HG02763 (cell line): ENCODE measurements around the gene SALL1.

Experiments used
- ATAC-seq: cut with Tn5 transposase; IDR thresholded peaks from one replicate; pipeline ENCODE4 v1.9.1; 2021; ENCODE audit warnings: mild to moderate bottlenecking, moderate library complexity; ENCODE audit not compliant: unreplicated experiment

SALL1 gene

DNA sequence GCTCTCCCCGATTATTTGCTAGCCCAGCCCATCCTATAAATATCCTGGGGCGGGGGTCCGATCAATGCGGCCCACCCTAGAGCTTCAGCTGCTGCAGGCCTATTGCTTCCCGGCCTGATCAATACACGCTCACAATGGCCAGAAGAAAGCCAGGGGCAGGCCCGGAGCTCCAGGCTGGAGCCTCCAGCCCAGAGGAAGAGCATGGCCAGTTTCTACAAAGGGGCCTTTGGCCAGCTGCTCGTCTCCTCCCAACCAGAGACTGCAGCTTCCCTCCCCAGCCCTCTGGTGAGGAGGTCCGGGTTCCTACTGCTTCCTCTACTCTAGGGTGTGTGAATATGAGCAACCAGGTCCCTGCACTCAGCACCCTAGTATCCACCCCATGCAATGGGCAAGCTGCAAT is 36.7 kb downstream of the SALL1 start:
- no peak for ATAC-seq

DNA sequence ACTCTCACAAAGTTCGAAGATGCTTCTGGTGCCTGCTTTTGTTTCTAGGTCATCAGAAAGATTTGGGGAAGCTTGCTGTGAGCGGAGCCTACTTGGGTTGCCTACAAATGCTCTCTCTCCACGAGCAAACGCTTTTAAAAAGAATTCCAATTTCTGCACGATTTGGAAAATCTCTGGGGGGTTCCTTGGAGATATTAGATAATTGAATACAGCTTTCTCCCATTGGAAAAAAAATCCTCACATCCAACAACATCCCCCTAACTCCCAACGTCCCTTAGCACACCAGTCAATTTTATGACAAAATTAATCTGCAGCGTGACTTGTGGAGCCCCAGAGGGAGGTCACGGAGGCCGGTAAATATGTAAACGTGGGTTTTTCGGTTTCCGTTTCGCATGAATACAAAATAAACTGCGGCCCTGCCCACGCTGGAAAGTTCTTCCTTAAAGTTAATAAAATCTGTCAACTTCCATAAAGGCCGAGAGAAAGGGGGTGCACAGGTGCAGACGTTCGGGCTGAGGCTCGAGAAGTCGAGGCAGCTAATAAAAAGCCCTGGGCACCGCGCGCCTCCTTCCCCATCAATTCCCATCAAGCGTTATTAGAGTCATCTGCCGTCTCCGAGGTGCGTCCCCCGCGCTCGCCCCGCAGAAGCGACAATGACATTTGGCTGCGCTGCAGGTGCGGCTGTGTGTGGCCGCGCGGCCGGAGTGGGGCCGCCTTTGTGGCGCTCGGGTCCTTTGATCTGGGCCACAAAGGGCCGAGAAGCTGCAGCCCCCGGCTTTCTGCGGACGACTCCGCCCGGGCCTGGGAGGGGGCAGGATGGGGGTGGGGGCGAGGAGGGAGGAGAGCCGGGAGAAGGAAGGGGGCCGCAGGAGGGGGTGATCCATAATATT is 37.6 kb downstream of the SALL1 start:
- ATAC-seq = no peak

DNA sequence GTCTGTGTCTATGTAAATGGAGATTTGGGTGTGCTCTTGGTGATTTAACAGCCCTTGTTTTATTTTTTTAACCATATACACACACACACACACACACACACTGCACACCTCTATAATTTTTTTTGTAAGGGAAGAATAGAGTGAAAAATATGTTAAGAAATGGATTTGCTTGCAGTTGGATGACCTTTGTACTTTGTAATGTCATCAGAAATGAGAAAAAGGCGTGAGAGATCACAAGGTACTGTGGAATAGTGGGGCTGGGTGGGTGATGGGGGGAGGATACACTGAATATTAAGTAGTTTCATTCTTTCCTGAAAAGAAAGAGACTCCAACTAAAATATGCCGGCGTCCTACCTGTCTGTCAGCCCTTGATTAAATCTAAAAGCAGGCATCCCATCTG is 38.7 kb downstream of the SALL1 start:
- ATAC-seq = no peak

DNA sequence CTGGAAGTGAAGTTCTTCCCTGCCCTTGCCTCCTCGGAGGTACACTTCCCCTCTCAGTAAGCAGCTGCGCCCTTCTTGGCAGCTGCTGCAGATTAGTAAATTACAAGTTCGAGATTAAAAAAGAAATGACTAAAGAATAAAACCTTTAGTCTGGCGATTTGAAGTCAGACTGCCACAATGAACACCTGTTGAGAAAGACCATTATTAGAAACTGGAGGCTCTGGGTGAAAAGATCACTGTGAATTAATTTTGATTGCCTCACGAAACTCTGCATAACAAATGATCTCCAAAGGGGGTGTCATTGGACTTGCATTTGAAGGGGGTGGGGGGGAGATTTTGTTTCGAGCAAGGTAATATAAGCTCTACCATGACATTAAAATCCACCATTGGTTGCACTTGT is 39.3 kb downstream of the SALL1 start:
- no peak for ATAC-seq

DNA sequence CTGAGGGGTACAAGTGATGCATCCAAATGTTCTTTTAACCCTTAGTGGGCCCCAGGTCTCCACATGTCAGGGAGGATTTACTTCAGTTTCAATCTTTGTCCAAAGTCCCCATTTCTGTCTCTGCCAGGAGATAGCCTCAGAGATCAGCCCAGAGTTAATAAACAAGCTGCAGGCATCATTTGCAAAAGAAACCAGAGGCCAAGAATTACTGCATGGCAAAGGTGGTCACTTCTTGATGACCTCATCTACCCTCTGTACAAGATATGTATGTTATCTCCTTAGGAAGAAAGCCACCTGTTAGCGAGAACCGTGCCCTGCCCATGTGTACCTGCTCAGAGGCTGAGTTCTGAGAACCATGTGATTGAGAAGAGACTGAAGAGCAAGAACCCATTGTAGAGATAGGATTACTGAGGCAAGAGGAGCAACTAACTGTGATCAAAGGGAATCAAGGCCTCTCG is 40.3 kb downstream of the SALL1 start:
- no peak for ATAC-seq

DNA sequence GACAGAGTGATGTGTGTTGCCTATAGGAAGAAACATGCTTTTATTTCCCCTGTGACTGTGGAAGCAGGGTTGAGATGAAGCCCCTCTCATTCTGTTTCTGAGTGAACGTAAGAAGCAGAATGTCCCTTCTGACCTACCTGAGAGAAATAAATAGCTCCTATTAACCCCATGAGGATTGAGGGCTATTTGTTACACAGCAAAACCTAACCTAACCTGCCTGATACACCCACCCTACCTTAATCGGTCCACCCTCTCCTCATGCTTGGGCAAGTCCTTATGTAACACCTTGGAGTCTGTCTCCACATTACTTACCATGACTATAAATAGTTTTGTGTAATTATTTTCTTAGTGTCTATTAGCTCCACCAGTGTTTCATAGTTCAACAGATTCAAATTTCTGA is 41.9 kb downstream of the SALL1 start:
- ATAC-seq = no peak

DNA sequence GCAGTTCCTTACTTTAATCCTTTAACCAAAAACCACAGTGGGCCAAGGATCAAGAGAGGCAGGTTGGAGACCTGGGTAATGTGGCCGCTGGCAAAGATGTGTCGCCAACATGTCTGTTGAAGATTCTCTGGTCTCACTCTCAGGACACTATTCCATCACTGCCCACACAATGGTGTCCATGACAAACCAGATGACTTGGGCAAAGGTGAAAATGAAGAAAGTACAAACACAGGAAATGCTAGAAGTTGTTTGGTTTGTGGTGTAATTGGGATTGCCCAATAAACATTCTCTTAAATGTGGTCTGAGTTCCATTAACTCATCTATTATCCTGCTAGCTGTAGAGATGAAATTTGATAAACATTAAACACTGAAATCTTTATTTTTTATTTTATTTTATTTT is 43.3 kb downstream of the SALL1 start:
- no peak for ATAC-seq

DNA sequence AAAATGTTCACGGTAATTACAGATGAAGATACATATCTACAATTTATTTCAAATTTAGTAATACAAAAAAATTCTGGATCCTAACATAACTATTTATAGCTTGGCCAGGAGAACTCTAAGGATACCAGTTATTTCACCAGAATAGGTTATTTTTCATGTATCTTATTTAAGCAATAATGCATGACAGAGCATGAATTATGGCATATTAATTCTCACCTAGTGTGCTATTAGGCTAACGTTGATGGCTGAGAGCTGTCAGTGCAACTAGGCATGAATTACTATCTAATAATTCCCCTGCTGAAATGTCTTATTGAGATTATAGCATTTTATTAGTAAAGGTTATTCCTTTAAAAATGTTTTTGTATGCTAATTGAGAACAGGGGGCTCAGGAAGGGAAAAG is 44.5 kb downstream of the SALL1 start:
- no peak for ATAC-seq

DNA sequence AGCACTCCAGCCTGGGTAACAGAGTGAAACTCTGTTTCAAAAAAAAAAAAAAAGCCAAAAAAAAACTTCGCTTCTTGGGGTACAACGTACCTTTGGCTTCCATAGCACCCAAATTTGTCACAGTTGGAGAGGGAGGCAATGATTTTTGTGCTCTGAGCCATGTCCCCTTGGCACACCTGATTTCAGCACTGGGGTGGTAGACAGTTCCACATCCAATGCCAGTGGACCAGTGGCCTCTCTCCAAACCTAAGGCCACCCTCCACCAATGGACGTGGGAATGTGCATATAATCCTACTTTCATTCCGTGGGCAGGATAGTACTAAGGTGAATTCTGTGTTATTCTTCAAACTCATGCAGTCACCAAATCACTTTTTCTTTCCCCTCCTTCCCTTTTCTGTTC is 47.5 kb downstream of the SALL1 start:
- ATAC-seq = no peak

DNA sequence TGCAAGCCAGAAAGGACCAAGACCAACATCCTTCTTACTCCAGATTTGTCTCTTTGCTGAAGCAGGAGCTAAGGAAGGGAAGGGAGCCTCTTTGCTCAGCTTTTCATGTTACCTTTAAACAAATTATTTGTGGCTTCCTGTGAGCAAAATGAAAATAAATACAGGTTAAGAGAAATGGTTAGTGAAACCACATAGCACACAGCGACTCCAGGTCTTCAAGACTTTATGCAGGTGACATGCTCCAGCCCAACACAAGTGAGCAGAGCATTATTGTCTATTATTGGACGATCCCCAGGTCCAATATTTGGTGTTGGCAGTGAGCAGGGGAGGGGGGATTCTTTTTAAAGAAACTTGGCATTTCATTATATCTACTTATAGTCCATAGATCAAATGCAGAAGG is 53.3 kb downstream of the SALL1 start:
- no peak for ATAC-seq

DNA sequence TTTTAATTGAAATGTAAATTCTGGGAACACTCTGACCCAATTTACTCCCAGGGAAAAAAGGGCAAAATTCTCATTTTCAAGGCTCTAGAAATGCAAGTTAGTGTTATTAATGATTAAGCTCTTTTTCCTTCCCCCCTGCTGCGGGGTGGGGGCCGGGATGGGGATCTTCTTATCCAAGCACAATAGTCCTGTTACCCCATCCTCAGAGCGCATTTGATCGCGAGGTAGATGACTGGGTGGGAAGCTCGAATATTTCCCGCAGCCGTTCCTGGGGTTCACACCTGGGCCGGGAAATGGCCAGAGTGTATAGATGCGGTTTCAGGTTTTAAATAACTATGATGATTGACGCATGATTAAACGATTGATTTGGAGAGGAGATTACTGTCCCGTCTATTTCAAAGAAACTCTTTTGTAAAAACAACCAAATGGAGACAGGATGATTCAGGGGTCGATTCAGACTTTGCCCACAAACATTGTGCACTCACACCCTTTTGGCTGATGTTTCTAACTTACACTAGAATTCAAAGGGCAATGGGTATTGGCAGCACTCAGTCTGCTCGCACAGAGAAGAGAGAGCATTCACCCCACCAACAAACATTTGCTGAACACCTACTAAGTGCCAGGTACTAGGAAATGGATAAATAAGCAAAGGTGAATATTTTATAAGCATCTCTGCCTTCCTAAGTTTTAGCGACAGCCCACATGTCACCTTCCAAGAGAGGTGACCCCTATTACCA is 55.0 kb downstream of the SALL1 start:
- ATAC-seq = no peak

DNA sequence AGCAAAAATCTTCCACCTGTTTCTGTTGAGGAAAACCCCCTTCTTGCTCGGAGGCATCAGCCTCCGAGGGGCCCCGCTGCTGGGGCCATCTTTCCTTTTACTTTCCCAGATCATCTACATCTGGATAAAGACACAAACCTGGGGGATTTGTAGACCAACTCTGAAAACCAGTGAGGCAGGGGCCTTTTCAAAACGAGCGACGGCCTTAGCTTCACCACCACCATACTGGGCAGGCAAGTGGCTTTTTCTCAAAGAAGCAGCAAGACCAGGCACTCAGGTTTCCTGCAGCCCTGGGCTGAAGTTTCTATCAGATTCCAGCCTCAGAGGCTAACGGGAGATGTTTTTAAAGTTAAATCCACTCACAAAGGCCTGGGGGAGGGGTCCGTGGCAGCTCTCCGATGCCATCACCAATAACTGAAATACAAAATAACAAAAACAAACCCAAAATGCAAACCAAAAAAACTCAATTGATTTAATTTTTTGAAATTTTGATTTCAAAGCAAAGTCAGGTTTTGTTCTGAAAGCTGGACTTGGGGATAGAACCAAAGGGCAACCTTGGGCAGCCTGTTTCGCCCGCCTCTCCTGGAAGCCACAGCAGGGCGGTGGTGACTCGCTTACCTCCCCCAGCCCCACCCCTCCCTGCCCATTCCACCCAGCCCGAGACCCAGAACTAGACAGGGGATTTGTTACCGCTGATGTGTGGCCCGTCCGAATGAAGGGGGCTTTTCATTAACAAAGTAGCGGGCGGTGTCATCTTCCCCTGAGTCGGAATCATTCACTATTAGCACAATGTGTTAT is 55.8 kb downstream of the SALL1 start:
- no peak for ATAC-seq

DNA sequence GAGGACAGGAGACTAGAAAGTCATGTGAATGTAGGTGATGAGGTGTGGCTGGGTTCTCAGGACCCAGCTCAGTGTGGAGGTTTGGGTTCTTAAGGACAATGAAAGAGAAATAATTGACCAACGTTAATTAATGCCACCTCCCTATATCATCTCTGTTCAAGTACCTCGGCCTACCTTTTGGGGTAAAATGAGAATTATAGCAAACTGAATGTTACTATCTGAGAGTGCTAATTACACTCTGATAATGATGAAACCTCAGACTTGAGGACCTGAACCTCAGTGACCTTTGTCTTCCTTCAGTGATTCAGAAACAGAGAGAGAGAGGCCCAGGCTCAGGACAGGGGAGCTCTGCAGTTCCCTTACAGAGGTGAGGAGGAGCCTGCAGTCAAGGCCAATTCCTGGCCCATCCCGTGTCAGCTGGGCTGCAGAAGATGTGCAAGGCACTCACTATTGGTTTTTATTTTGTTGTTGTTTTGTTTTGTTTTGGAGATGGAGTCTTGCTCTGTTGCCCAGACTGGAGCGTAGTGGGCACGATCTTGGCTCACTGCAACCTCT is 57.3 kb downstream of the SALL1 start:
- no peak for ATAC-seq
